Neural cell (in vitro differentiated cells): Measurements from ENCODE around the gene PSMD11. TPM values are rescaled to one million over a fixed set of nuclear protein-coding genes. Genes with fewer than 3 reads are reported as not detected.

ENCODE experiments used
- H2AFZ ChIP-seq: fragments of 200-600, 300-800 bp; sonication (generic), shearing (Covaris generic); 2 replicates; pipeline ENCODE4 v1.6.0; 2014; ENCODE audit warnings: low read depth, mild to moderate bottlenecking, antibody characterized with exemption, low read length, moderate library complexity
- H3F3A ChIP-seq: fragments of 200-600 bp; shearing (Covaris generic); 2 replicates; pipeline ENCODE4 v1.6.1; 2016; ENCODE audit warnings: mild to moderate bottlenecking, moderate library complexity, mixed read lengths, antibody characterized with exemption, low read length; ENCODE audit not compliant: insufficient read depth, poor library complexity, severe bottlenecking
- H3K27ac ChIP-seq: fragments of 200-600, 300-800 bp; sonication (generic), shearing (Covaris generic); 2 replicates; pipeline ENCODE4 v1.5.1; 2014; ENCODE audit warnings: mild to moderate bottlenecking, low read length, moderate library complexity
- H3K27me3 ChIP-seq: fragments of 300-800, 200-600 bp; sonication (generic), shearing (Covaris generic); 2 replicates; pipeline ENCODE4 v1.6.0; 2014; ENCODE audit warnings: mild to moderate bottlenecking, low read depth, low read length, moderate library complexity; ENCODE audit not compliant: insufficient read depth
- H3K36me3 ChIP-seq: fragments of 300-800, 200-600 bp; sonication (generic), shearing (Covaris generic); 2 replicates; pipeline ENCODE4 v1.5.1; 2014; ENCODE audit warnings: mild to moderate bottlenecking, antibody characterized with exemption, low read length, moderate library complexity; ENCODE audit not compliant: insufficient read depth
- H3K4me2 ChIP-seq: fragments of 300-800, 200-600 bp; sonication (generic), shearing (Covaris generic); 2 replicates; pipeline ENCODE4 v1.6.0; 2014; ENCODE audit warnings: mild to moderate bottlenecking, low read length
- H3K4me3 ChIP-seq: fragments of 300-800, 200-600 bp; sonication (generic), shearing (Covaris generic); 2 replicates; pipeline ENCODE4 v1.5.1; 2014; ENCODE audit warnings: mild to moderate bottlenecking, low read length, moderate library complexity
- H3K79me2 ChIP-seq: fragments of 200-600 bp; shearing (Covaris generic); replicated peaks from 2 replicates; pipeline ENCODE4 v1.6.0; 2014; ENCODE audit warnings: mild to moderate bottlenecking, low read length, moderate library complexity; ENCODE audit not compliant: insufficient read depth
- H3K9ac ChIP-seq: fragments of 300-800, 200-600 bp; sonication (generic), shearing (Covaris generic); 2 replicates; pipeline ENCODE4 v1.6.1; 2016; ENCODE audit warnings: mild to moderate bottlenecking, low read length, mixed read lengths
- H3K9me2 ChIP-seq: fragments of 200-600 bp; shearing (Covaris generic); 2 replicates; pipeline ENCODE4 v1.6.1; 2016; ENCODE audit warnings: mild to moderate bottlenecking, low read length, mixed read lengths; ENCODE audit not compliant: insufficient read depth
- H3K9me3 ChIP-seq: fragments of 200-600, 300-800 bp; sonication (generic), shearing (Covaris generic); 2 replicates; pipeline ENCODE4 v1.6.1; 2016; ENCODE audit warnings: mild to moderate bottlenecking, mixed run types, low read length, moderate library complexity, mixed read lengths
- H4K20me1 ChIP-seq: fragments of 200-600 bp; shearing (Covaris generic); 2 replicates; pipeline ENCODE4 v1.6.1; 2016; ENCODE audit warnings: mild to moderate bottlenecking, mixed run types; ENCODE audit not compliant: insufficient read depth
- EP300 ChIP-seq: fragments of 450-650 bp; conservative IDR thresholded peaks from 2 replicates; pipeline ENCODE4 v1.6.1; 2014; ENCODE audit warnings: antibody characterized with exemption, mild to moderate bottlenecking, moderate library complexity; ENCODE audit not compliant: poor library complexity, severe bottlenecking
- EZH2 ChIP-seq: fragments of 200-600, 300-800 bp; shearing (Covaris generic), sonication (generic); IDR thresholded peaks from 2 replicates; pipeline ENCODE4 v1.6.1; 2014; ENCODE audit warnings: antibody characterized with exemption, low read length, borderline replicate concordance, mild to moderate bottlenecking; ENCODE audit not compliant: insufficient read depth, poor library complexity, severe bottlenecking
- MXI1 ChIP-seq: fragments of 450-650 bp; conservative IDR thresholded peaks from 2 replicates; pipeline ENCODE4 v1.6.1; 2014; ENCODE audit warnings: antibody characterized with exemption, mild to moderate bottlenecking; ENCODE audit not compliant: poor library complexity, severe bottlenecking
- POLR2AphosphoS5 ChIP-seq: IDR thresholded peaks from 2 replicates; pipeline ENCODE4 v1.6.1; 2012
- RAD21 ChIP-seq: fragments of 450-650 bp; conservative IDR thresholded peaks from 2 replicates; pipeline ENCODE4 v1.6.1; 2014; ENCODE audit warnings: antibody characterized with exemption, mild to moderate bottlenecking, moderate library complexity
- SMC3 ChIP-seq: fragments of 450-650 bp; conservative IDR thresholded peaks from 2 replicates; pipeline ENCODE4 v1.6.1; 2014; ENCODE audit warnings: antibody characterized with exemption, mild to moderate bottlenecking, moderate library complexity; ENCODE audit not compliant: poor library complexity
- TAF1 ChIP-seq: IDR thresholded peaks from 2 replicates; pipeline ENCODE4 v1.6.1; 2012; ENCODE audit warnings: low read depth
- polyA plus RNA-seq: library from polyadenylated mRNA; depleted of rRNA; stranded (reverse); fragments of >200 nt; gene quantifications from 2 replicates; pipeline ENCODE4 v1.2.3, GENCODE V29; 2014
- TF ChIP-seq, protein P1 (sequence below): IDR thresholded peaks from 2 replicates; pipeline ENCODE4 v1.6.1; 2012; ENCODE audit warnings: borderline replicate concordance
- TF ChIP-seq, protein P2 (sequence below): fragments of 450-650 bp; IDR thresholded peaks from 2 replicates; pipeline ENCODE4 v1.5.1; 2014; ENCODE audit warnings: antibody characterized with exemption, mild to moderate bottlenecking, moderate library complexity; ENCODE audit not compliant: poor library complexity, severe bottlenecking

The PSMD11 gene
- polyA plus RNA-seq, 1 donor from 2014 or later = 43.9 TPM

DNA sequence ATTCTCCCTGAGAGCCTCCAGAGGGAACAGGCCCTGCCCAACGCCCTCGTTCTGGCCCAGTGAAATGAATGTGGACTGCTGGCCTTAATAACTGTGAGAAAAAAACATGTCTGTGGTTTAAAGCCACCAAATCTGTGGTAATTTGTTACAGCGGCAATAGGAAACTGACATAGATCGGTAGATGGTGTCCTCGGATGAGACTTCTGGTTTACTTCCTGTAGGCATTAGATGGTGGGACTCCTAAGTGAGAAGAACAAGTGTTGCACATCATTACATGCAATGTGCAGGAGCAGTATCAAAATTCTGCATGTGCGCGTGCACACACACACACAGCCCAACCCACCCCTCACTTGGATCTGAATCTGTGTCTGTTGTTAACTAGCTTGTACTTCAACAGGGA lies 84.5 kb downstream of the PSMD11 start:
- no peak overlapping the region for H2AFZ ChIP-seq
- no peak overlapping the region for H3K9ac ChIP-seq
- no peak overlapping the region for H3K27ac ChIP-seq
- H3K79me2 ChIP-seq = no peaks in the 10 kb centered on the region
- TF ChIP-seq EZH2 = no peak
- no peak for TF ChIP-seq MXI1
- TF ChIP-seq, protein P1, sequence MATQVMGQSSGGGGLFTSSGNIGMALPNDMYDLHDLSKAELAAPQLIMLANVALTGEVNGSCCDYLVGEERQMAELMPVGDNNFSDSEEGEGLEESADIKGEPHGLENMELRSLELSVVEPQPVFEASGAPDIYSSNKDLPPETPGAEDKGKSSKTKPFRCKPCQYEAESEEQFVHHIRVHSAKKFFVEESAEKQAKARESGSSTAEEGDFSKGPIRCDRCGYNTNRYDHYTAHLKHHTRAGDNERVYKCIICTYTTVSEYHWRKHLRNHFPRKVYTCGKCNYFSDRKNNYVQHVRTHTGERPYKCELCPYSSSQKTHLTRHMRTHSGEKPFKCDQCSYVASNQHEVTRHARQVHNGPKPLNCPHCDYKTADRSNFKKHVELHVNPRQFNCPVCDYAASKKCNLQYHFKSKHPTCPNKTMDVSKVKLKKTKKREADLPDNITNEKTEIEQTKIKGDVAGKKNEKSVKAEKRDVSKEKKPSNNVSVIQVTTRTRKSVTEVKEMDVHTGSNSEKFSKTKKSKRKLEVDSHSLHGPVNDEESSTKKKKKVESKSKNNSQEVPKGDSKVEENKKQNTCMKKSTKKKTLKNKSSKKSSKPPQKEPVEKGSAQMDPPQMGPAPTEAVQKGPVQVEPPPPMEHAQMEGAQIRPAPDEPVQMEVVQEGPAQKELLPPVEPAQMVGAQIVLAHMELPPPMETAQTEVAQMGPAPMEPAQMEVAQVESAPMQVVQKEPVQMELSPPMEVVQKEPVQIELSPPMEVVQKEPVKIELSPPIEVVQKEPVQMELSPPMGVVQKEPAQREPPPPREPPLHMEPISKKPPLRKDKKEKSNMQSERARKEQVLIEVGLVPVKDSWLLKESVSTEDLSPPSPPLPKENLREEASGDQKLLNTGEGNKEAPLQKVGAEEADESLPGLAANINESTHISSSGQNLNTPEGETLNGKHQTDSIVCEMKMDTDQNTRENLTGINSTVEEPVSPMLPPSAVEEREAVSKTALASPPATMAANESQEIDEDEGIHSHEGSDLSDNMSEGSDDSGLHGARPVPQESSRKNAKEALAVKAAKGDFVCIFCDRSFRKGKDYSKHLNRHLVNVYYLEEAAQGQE = no peak
- TF ChIP-seq, protein P2, sequence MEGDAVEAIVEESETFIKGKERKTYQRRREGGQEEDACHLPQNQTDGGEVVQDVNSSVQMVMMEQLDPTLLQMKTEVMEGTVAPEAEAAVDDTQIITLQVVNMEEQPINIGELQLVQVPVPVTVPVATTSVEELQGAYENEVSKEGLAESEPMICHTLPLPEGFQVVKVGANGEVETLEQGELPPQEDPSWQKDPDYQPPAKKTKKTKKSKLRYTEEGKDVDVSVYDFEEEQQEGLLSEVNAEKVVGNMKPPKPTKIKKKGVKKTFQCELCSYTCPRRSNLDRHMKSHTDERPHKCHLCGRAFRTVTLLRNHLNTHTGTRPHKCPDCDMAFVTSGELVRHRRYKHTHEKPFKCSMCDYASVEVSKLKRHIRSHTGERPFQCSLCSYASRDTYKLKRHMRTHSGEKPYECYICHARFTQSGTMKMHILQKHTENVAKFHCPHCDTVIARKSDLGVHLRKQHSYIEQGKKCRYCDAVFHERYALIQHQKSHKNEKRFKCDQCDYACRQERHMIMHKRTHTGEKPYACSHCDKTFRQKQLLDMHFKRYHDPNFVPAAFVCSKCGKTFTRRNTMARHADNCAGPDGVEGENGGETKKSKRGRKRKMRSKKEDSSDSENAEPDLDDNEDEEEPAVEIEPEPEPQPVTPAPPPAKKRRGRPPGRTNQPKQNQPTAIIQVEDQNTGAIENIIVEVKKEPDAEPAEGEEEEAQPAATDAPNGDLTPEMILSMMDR = no peak
- no peak for TF ChIP-seq SMC3
- TF ChIP-seq RAD21 = no peak
- no peak for TF ChIP-seq TAF1
- TF ChIP-seq EP300 = no peak
- TF ChIP-seq POLR2AphosphoS5 = no peak
- H3K4me2 ChIP-seq = no peak overlapping the region
- H3F3A ChIP-seq = no peaks in the 10 kb centered on the region
- no peaks in the 10 kb centered on the region for H4K20me1 ChIP-seq
- no peaks in the 10 kb centered on the region for H3K27me3 ChIP-seq
- H3K4me3 ChIP-seq = no peak overlapping the region
- no peaks in the 10 kb centered on the region for H3K36me3 ChIP-seq
- no peaks in the 10 kb centered on the region for H3K9me3 ChIP-seq
- H3K9me2 ChIP-seq = no peaks in the 10 kb centered on the region

DNA sequence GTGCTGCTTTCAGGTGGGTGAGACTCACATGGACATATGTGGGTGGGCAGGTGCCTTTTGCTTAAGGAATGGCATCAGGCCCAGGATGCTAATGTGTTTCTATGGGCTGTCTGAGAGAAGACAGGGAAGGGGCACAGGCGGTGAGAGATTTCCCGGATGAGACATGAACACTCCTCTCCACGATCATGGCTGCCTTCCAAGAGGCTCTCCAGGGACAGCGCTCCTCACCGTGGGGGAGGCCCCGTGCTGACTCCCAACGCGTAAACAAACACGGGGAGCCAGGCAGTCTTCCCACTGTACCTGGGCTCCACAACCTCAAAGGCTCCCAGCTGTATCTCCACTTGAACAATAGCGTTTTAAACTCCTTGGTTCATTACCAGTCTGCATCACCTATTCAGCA lies 85.3 kb downstream of the PSMD11 start:
- no peaks in the 10 kb centered on the region for H3K27me3 ChIP-seq
- H4K20me1 ChIP-seq = no peaks in the 10 kb centered on the region
- TF ChIP-seq SMC3 (no peak), TAF1 (no peak), EP300 (no peak), EZH2 (no peak), RAD21 (no peak), POLR2AphosphoS5 (no peak)
- TF ChIP-seq, protein P1 = no peak
- TF ChIP-seq, protein P2 = no peak
- no peak overlapping the region for H2AFZ ChIP-seq
- no peak overlapping the region for H3K4me3 ChIP-seq
- H3K9me2 ChIP-seq = no peaks in the 10 kb centered on the region
- no peaks in the 10 kb centered on the region for H3F3A ChIP-seq
- H3K36me3 ChIP-seq = no peaks in the 10 kb centered on the region
- H3K9ac ChIP-seq = no peak overlapping the region
- no peaks in the 10 kb centered on the region for H3K9me3 ChIP-seq
- no peaks in the 10 kb centered on the region for H3K79me2 ChIP-seq
- H3K4me2 ChIP-seq = no peak overlapping the region
- H3K27ac ChIP-seq = no peak overlapping the region
